GM21717 (cell line): ENCODE measurements around the gene C5orf22.
"Not testable (repeated sequence)": the region's sequence is repeated elsewhere in the genome, so short reads cannot be mapped to it uniquely, and the experiment has no call there.

Experiments
- ATAC-seq: cut with Tn5 transposase; IDR thresholded peaks from one replicate; pipeline ENCODE4 v1.9.1; 2021; ENCODE audit warnings: mild to moderate bottlenecking, moderate library complexity; ENCODE audit not compliant: unreplicated experiment

The C5orf22 gene

DNA sequence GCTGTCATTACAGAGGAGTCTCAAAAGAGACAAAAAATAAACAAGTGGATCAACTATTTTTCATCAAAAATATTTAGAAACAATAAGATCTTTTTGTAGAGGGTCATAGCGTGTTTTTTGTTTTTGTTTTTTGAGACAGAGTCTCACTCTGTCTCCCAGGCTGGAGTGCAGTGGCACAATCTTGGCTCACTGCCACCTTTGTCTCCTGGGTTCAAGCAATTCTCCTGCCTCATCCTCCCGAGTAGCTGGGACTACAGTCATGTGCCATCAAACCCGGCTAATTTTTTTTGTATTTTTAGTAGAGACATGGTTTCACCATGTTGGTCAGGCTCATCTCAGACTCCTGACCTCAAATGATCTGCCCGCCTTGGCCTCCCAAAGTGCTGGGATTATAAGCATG, 70.2 kb downstream of the C5orf22 start:
- ATAC-seq: not testable (repeated sequence)

DNA sequence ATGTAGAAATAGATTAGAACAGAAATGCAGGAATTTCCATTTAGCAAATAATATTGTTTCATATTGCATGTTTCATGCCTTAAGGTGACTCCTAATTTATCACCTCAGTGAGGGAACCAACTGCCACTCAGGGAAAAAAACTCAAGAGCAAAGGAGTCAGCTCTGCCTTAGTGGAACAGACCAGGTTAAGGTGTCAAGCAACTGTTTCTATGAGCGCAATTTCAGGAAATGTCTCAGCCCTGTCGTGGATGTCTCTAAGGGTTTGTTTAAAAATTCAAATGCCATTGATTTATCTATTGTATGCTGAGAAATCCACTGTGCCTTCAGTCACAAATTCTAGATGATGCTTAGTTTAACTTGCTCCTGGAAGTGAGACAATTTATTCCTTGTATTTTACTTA, 72.1 kb downstream of the C5orf22 start:
- no peak for ATAC-seq

DNA sequence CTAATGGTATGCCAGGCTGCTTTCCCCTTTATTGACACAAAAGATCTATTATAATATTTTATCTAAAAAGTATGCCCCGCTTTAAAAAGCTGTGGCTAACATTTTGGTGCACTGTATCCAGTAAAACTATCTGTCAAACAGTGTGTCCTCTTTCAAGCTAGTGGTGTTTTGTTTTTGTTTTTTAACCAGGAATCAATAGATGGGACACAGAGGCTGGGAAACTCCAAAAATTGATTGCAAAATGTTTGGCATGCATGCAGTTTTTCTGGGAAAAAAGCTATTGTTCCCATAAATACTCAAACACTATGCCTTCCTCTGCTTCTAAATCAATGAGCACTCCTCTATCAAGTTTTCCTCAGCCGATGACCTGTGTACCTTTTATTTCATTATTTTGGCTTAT, 72.5 kb downstream of the C5orf22 start:
- ATAC-seq: no peak
